Ovary (tissue), 9 donors: ENCODE results near the gene CC2D1A. TPM values are rescaled to one million over a fixed set of nuclear protein-coding genes. Genes with fewer than 3 reads are reported as not detected.
"Not testable (repeated sequence)": the region's sequence is repeated elsewhere in the genome, so short reads cannot be mapped to it uniquely, and the experiment has no call there.

ENCODE experiments used
- DNase-seq, 5 donors: peaks; one replicate each; pipeline ENCODE4 v3.0.0-alpha.2; 2019 to 2020
- H3K27ac ChIP-seq, 2 donors: fragments of 200-600 bp; one replicate each; pipeline versions ENCODE4 v1.5.1 to v1.8.0; 2019 to 2022
- H3K27me3 ChIP-seq: fragments of 200-600 bp; one replicate; pipeline ENCODE4 v1.8.0; 2022
- H3K36me3 ChIP-seq: fragments of 200-600 bp; sonication (generic); one replicate; pipeline ENCODE4 v1.5.1; 2019
- H3K4me1 ChIP-seq: one replicate; pipeline ENCODE4 v1.8.1; 2013; ENCODE audit warnings: mild to moderate bottlenecking, moderate library complexity; ENCODE audit not compliant: insufficient read depth
- H3K4me3 ChIP-seq: fragments of 200-600 bp; sonication (generic); one replicate; pipeline ENCODE4 v1.5.1; 2017
- H3K9me3 ChIP-seq, 2 donors: fragments of 200-600 bp in 1 of 2; sonication (generic) in 1 of 2; one replicate each; pipeline versions ENCODE4 v1.5.1 to v1.8.1; 2013 to 2019; ENCODE audit warnings: mild to moderate bottlenecking in 1 of 2, moderate library complexity in 1 of 2
- CTCF ChIP-seq, 3 donors: fragments of 450-650 bp in 2 of 3; fragments of 200-600 bp in 1 of 3; IDR thresholded peaks; one replicate each; pipeline versions ENCODE4 v1.5.1 to v1.8.0; 2016 to 2022; ENCODE audit warnings: antibody characterized with exemption in 3 of 3, mild to moderate bottlenecking in 1 of 3
- EP300 ChIP-seq: sonication (generic); formaldehyde crosslinking; IDR thresholded peaks from one replicate; pipeline ENCODE4 v1.6.1; 2017; ENCODE audit warnings: antibody characterized with exemption
- POLR2A ChIP-seq: fragments of 450-650 bp; IDR thresholded peaks from one replicate; pipeline ENCODE4 v1.6.1; 2017; ENCODE audit warnings: antibody characterized with exemption, mild to moderate bottlenecking, moderate library complexity
- WGBS, 3 donors: extraction: QIAGEN DNeasy Blood & Tissue Kit in 1 of 3; methylation state at CpG; one replicate each; pipeline versions ENCODE4 v1.1.5 to v1.1.7; 2013 to 2017; 5-methylcytosine and 5-hydroxymethylcytosine counted together
- intact Hi-C, 4 donors: fragments of 100-400 bp; cut with DNase I; formaldehyde crosslinking; loops; one replicate each; pipeline versions ENCODE4 v1.11.0 to v1.15.1; 2022 to 2023
- polyA plus RNA-seq, 2 donors: library from polyadenylated mRNA; stranded (reverse); fragments of 200-250 nt in 1 of 2; fragments of 350-450 nt in 1 of 2; fragmentation: Illumina TruSeq in 1 of 2; extraction: RNeasy Lipid Tissue Mini Kit (QIAGEN cat#74804) in 1 of 2; gene quantifications; one replicate each; pipeline ENCODE4 v1.2.3, GENCODE V29; 2013 to 2014
- total RNA-seq, 7 donors: library from RNA; depleted of rRNA in 2 of 7; stranded (reverse); fragments of >200 nt in 2 of 7; fragmentation: NEBNext Ultra II Directional in 3 of 7; extraction: Animal tissue kit (Norgen Biotek cat#: 25700) in 3 of 7; gene quantifications; one replicate each; pipeline versions ENCODE4 v1.1.0 to v1.2.4, GENCODE V29; 2016 to 2023
- donor health status: DM: no; HTN: no; CAD: no; lungs with moderate emphysema.
- donor health status: DM: no; HTN: no; CAD: no.
- donor health status: Bipolar disorder and iron deficiency.
- donor health status: DM: yes; HTN: yes; CAD: no.
- donor health status: DM: no; HTN: no; CAD: no.
- donor health status: DM: yes; HTN: yes; CAD: no.

The CC2D1A gene
- total and polyA plus RNA-seq, 9 donors: 13.1 to 38.1 (median 29.6) TPM

- TF ChIP-seq EP300 (no peak), CTCF (IDR thresholded peaks at IDR 0.05) (no peak), POLR2A (no peak)
- no peak overlapping the region for H3K4me3 ChIP-seq
- no peaks in the 10 kb centered on the region for H3K27me3 ChIP-seq
- H3K27ac ChIP-seq: no peak overlapping the region
- intact Hi-C loops: no loop called here
- no peaks in the 10 kb centered on the region for H3K36me3 ChIP-seq
- WGBS, 3 donors: 86 to 90% (median 87%) methylated on average over 18 to 24 of the region's 24 CpGs
- no peaks in the 10 kb centered on the region for H3K9me3 ChIP-seq
- DNase-seq: no peak
- no peaks in the 10 kb centered on the region for H3K4me1 ChIP-seq
Measured at GRCh38 chr19:13965377-13965896, 59.4 kb downstream of the CC2D1A start.

GRCh38 chr19:13965926-13966683 is 60.1 kb downstream of the CC2D1A start:
- H3K27me3 ChIP-seq: no peaks in the 10 kb centered on the region
- intact Hi-C loops: no loop called here
- no peak overlapping the region for H3K27ac ChIP-seq
- WGBS, 3 donors: 87 to 94% (median 91%) methylated on average over 17 to 20 of the region's 20 CpGs
- H3K4me1 ChIP-seq: no peaks in the 10 kb centered on the region
- no peaks in the 10 kb centered on the region for H3K9me3 ChIP-seq
- DNase-seq: no peak
- TF ChIP-seq EP300: no peak
- no peak for TF ChIP-seq CTCF (IDR thresholded peaks at IDR 0.05)
- no peak for TF ChIP-seq POLR2A
- no peak overlapping the region for H3K4me3 ChIP-seq
- no peaks in the 10 kb centered on the region for H3K36me3 ChIP-seq

GRCh38 chr19:13966684-13967128 is 60.7 kb downstream of the CC2D1A start:
- intact Hi-C loops: no loop called here
- WGBS, 3 donors: 93 to 95% (median 94%) methylated on average over 12 to 14 of the region's 14 CpGs
- H3K9me3 ChIP-seq: no peaks in the 10 kb centered on the region
- no peak overlapping the region for H3K27ac ChIP-seq
- TF ChIP-seq POLR2A (no peak), EP300 (no peak), CTCF (IDR thresholded peaks at IDR 0.05) (no peak)
- H3K36me3 ChIP-seq: no peaks in the 10 kb centered on the region
- no peak for DNase-seq
- H3K4me1 ChIP-seq: no peaks in the 10 kb centered on the region
- no peak overlapping the region for H3K4me3 ChIP-seq
- H3K27me3 ChIP-seq: no peaks in the 10 kb centered on the region

GRCh38 chr19:13967206-13967605 is 61.2 kb downstream of the CC2D1A start:
- WGBS, 3 donors: 89 to 93% (median 91%) methylated on average over 8 of the region's 8 CpGs
- H3K36me3 ChIP-seq: not testable (repeated sequence)

GRCh38 chr19:13968383-13968935 is 62.5 kb downstream of the CC2D1A start:
- Histone ChIP-seq H3K36me3 (no peaks in the 10 kb centered on the region), H3K9me3 (no peaks in the 10 kb centered on the region), H3K4me3 (no peak overlapping the region), H3K27ac (no peak overlapping the region), H3K27me3 (no peaks in the 10 kb centered on the region), H3K4me1 (no peaks in the 10 kb centered on the region)
- intact Hi-C loops: no loop called here
- 92 to 93% (median 92%) methylated on average over 22 of the region's 22 CpGs for WGBS, 3 donors
- DNase-seq: no peak
- TF ChIP-seq EP300: no peak

More at GRCh38 chr19:13967206-13967605, 61.2 kb downstream of the CC2D1A start:
- H3K4me1 ChIP-seq, H3K27ac ChIP-seq, DNase-seq, H3K27me3 ChIP-seq, intact Hi-C loops, H3K4me3 ChIP-seq, H3K9me3 ChIP-seq: not testable (repeated sequence)
